Adrenal gland (tissue), 12 donors: ENCODE results near the gene SCN1A. TPM values are rescaled to one million over a fixed set of nuclear protein-coding genes. Genes with fewer than 3 reads are reported as not detected.
"Not testable (repeated sequence)": the region's sequence is repeated elsewhere in the genome, so short reads cannot be mapped to it uniquely, and the experiment has no call there.

Source experiments
- DNase-seq, 7 donors: peaks; one replicate each; pipeline ENCODE4 v3.0.0-alpha.2; 2019 to 2020
- H3K27ac ChIP-seq, 5 donors: fragments of 200-600 bp; sonication (generic) in 4 of 5; 1 replicate in 3 of 5; 2 replicates in 2 of 5; pipeline versions ENCODE4 v1.5.1 to v1.8.0; 2016 to 2020; ENCODE audit warnings: mild to moderate bottlenecking in 1 of 5
- H3K27me3 ChIP-seq: fragments of 200-600 bp; 2 replicates; pipeline ENCODE4 v1.8.0; 2021
- H3K36me3 ChIP-seq, 2 donors: fragments of 200-600 bp; replicated peaks in 1 of 2; 1 replicate in 1 of 2; 2 replicates in 1 of 2; pipeline versions ENCODE4 v1.5.1 to v1.8.0; 2018 to 2022
- H3K4me1 ChIP-seq, 2 donors: fragments of 200-600 bp; replicated peaks in 1 of 2; 1 replicate in 1 of 2; 2 replicates in 1 of 2; pipeline versions ENCODE4 v1.5.1 to v1.8.0; 2018 to 2021
- H3K4me3 ChIP-seq, 4 donors: fragments of 200-600 bp; sonication (generic) in 3 of 4; one replicate each; pipeline ENCODE4 v1.5.1; 2016 to 2018
- H3K9me3 ChIP-seq, 3 donors: fragments of 200-600 bp; sonication (generic) in 1 of 3; replicated peaks in 1 of 3; 1 replicate in 2 of 3; 2 replicates in 1 of 3; pipeline versions ENCODE4 v1.5.1 to v1.8.0; 2016 to 2021
- POLR2A ChIP-seq, 2 donors: fragments of 450-650 bp; IDR thresholded peaks; one replicate each; pipeline ENCODE4 v1.6.1; 2017; ENCODE audit warnings: antibody characterized with exemption in 2 of 2, mild to moderate bottlenecking in 2 of 2, moderate library complexity in 1 of 2
- WGBS, 4 donors: extraction: QIAGEN DNeasy Blood & Tissue Kit in 2 of 4; methylation state at CpG; one replicate each; pipeline versions ENCODE4 v1.1.5 to v1.1.7; 2013 to 2017; 5-methylcytosine and 5-hydroxymethylcytosine counted together
- intact Hi-C, 2 donors: fragments of 100-400 bp; cut with DNase I; formaldehyde crosslinking; loops; one replicate each; pipeline versions ENCODE4 v1.14.1 to v1.15.0; 2022 to 2023
- polyA plus RNA-seq, 3 donors: library from polyadenylated mRNA; stranded (reverse); fragments of 200-250 nt in 2 of 3; fragments of 350-450 nt in 1 of 3; fragmentation: Illumina TruSeq in 1 of 3; extraction: RNeasy Lipid Tissue Mini Kit (QIAGEN cat#74804) in 1 of 3; gene quantifications; one replicate each; pipeline ENCODE4 v1.2.3, GENCODE V29; 2013 to 2014
- total RNA-seq, 9 donors: library from RNA; depleted of rRNA in 4 of 9; stranded (reverse); fragments of >200 nt in 4 of 9; fragments of 120-200 nt in 1 of 9; fragmentation: NEBNext Ultra II Directional in 1 of 9; extraction: Animal tissue kit (Norgen Biotek cat#: 25700) in 1 of 9; gene quantifications; one replicate each; pipeline versions ENCODE4 v1.1.0 to v1.2.4, GENCODE V29; 2013 to 2023
- TF ChIP-seq, protein P1 (sequence below), 6 experiments: fragments of 450-650 bp in 4 of 6; fragments of 200-600 bp in 2 of 6; sonication (generic) in 1 of 6; IDR thresholded peaks; 1 replicate in 5 of 6; 2 replicates in 1 of 6; pipeline versions ENCODE4 v1.5.1 to v1.8.0; 2016 to 2021; ENCODE audit warnings: antibody characterized with exemption in 6 of 6, mild to moderate bottlenecking in 2 of 6, moderate library complexity in 1 of 6
- donor health status: healthy with polysubstance abuse.
- donor health status: Bipolar disorder and iron deficiency.
- donor health status: DM: yes; HTN: yes; CAD: no.
- donor health status: DM: no; HTN: no; CAD: no.
- donor health status: DM: no; HTN: no; CAD: no.
- donor health status: DM: yes; HTN: yes; CAD: no.

The SCN1A gene
- total and polyA plus RNA-seq, 12 donors = 0.07 to 8.9 (median 0.22) TPM; not detected in 4

DNA sequence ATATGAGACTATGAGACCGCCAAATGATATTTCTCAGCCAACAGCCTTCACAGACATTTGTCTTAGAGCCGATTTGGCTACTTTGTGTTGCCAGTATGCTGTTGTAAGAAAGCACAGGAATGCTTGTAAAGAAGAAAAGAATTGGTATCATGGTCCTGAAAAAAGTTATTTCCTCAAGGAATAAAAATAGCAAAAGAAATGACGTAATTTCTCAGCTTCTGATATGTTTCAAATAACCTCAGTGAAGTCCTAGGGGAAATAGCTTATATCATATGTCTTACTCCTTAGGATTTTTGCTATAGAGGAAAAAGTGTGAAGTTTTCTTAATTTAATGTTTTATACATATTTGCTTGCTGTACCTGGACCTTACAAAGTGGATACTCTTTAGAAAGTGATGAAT, 23.0 kb downstream of the SCN1A start:
- WGBS, 4 donors = 66 to 77% (median 74%) methylated on average over 3 of the region's 3 CpGs
- TF ChIP-seq POLR2A (IDR thresholded peaks at IDR 0.05) = no peak
- TF ChIP-seq, protein P1, sequence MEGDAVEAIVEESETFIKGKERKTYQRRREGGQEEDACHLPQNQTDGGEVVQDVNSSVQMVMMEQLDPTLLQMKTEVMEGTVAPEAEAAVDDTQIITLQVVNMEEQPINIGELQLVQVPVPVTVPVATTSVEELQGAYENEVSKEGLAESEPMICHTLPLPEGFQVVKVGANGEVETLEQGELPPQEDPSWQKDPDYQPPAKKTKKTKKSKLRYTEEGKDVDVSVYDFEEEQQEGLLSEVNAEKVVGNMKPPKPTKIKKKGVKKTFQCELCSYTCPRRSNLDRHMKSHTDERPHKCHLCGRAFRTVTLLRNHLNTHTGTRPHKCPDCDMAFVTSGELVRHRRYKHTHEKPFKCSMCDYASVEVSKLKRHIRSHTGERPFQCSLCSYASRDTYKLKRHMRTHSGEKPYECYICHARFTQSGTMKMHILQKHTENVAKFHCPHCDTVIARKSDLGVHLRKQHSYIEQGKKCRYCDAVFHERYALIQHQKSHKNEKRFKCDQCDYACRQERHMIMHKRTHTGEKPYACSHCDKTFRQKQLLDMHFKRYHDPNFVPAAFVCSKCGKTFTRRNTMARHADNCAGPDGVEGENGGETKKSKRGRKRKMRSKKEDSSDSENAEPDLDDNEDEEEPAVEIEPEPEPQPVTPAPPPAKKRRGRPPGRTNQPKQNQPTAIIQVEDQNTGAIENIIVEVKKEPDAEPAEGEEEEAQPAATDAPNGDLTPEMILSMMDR (IDR thresholded peaks at IDR 0.05) = no peak
- intact Hi-C loops = no loop called here

GRCh38 chr2:166104084-166104483, 23.7 kb downstream of the SCN1A start:
- intact Hi-C loops = no loop called here
- H3K4me1 ChIP-seq = no peaks in the 10 kb centered on the region
- 86 to 100% (median 91%) methylated on average over 1 of the region's 1 CpG for WGBS, 4 donors
- TF ChIP-seq POLR2A (IDR thresholded peaks at IDR 0.05) = no peak
- TF ChIP-seq, protein P1 (IDR thresholded peaks at IDR 0.05) = no peak
- no peaks in the 10 kb centered on the region for H3K36me3 ChIP-seq
- H3K27me3 ChIP-seq = no peaks in the 10 kb centered on the region
- no peak overlapping the region for H3K27ac ChIP-seq
- H3K9me3 ChIP-seq = no peaks in the 10 kb centered on the region
- DNase-seq = no peak
- H3K4me3 ChIP-seq = no peak overlapping the region

More for the DNA sequence above, 23.0 kb downstream of the SCN1A start:
- no peaks in the 10 kb centered on the region for H3K4me1 ChIP-seq
- no peak overlapping the region for H3K27ac ChIP-seq
- no peak for DNase-seq
- no peaks in the 10 kb centered on the region for H3K27me3 ChIP-seq
- no peaks in the 10 kb centered on the region for H3K9me3 ChIP-seq
- H3K4me3 ChIP-seq = no peak overlapping the region
- H3K36me3 ChIP-seq = no peaks in the 10 kb centered on the region

- H3K27ac ChIP-seq, H3K4me3 ChIP-seq, H3K36me3 ChIP-seq, intact Hi-C loops, DNase-seq, H3K4me1 ChIP-seq, H3K27me3 ChIP-seq, H3K9me3 ChIP-seq: not testable (repeated sequence)
- 89 to 96% (median 92%) methylated on average over 7 of the region's 7 CpGs for WGBS, 4 donors
These were observed 24.5 kb downstream of the SCN1A start for GRCh38 chr2:166103277-166103676.

- Histone ChIP-seq H3K27ac (no peak overlapping the region), H3K9me3 (no peaks in the 10 kb centered on the region), H3K36me3 (no peaks in the 10 kb centered on the region), H3K4me3 (no peak overlapping the region), H3K4me1 (no peaks in the 10 kb centered on the region), H3K27me3 (no peaks in the 10 kb centered on the region)
- intact Hi-C loops = no loop called here
- no peak for TF ChIP-seq POLR2A (IDR thresholded peaks at IDR 0.05)
- TF ChIP-seq, protein P1 (IDR thresholded peaks at IDR 0.05) = no peak
- WGBS, 4 donors = 86 to 100% (median 94%) methylated on average over 1 of the region's 1 CpG
- DNase-seq = no peak
These were observed 33.5 kb downstream of the SCN1A start for GRCh38 chr2:166094325-166094724.

- no peak for DNase-seq
- Histone ChIP-seq H3K27ac (no peak overlapping the region), H3K4me1 (no peaks in the 10 kb centered on the region), H3K4me3 (no peak overlapping the region), H3K27me3 (no peaks in the 10 kb centered on the region), H3K9me3 (no peaks in the 10 kb centered on the region), H3K36me3 (no peaks in the 10 kb centered on the region)
- TF ChIP-seq, protein P1 (IDR thresholded peaks at IDR 0.05) = no peak
- TF ChIP-seq POLR2A (IDR thresholded peaks at IDR 0.05) = no peak
- 72 to 78% (median 76%) methylated on average over 3 of the region's 3 CpGs for WGBS, 4 donors
- intact Hi-C loops = no loop called here
These were observed 34.9 kb downstream of the SCN1A start for GRCh38 chr2:166092889-166093288.
